Type B pancreatic cell (in vitro differentiated cells): ENCODE data around the gene MYMK. TPM values are rescaled to one million over a fixed set of nuclear protein-coding genes. Genes with fewer than 3 reads are reported as not detected.
A peak's percentile ranks its signal among the peaks of the same experiment; 100 is the strongest.

Experiments used
- DNase-seq: peaks from one replicate; pipeline ENCODE4 v3.0.0; 2021; ENCODE audit warnings: mixed read lengths; ENCODE audit not compliant: unreplicated experiment; ENCODE audit errors: extremely low spot score
- H3K27ac Mint-ChIP-seq: 2 replicates; pipeline ENCODE4 v1.8.0; 2021; ENCODE audit warnings: mild to moderate bottlenecking, mixed read lengths
- H3K27me3 Mint-ChIP-seq: 2 replicates; pipeline ENCODE4 v1.8.0; 2021; ENCODE audit warnings: mixed read lengths
- H3K36me3 Mint-ChIP-seq: 2 replicates; pipeline ENCODE4 v1.8.0; 2021; ENCODE audit warnings: mixed read lengths
- H3K4me1 Mint-ChIP-seq: one replicate; pipeline ENCODE4 v1.8.0; 2021; ENCODE audit warnings: mixed read lengths; ENCODE audit not compliant: unreplicated experiment
- H3K4me3 Mint-ChIP-seq: 2 replicates; pipeline ENCODE4 v1.8.0; 2021; ENCODE audit warnings: mild to moderate bottlenecking, mixed read lengths
- H3K9me3 Mint-ChIP-seq: 2 replicates; pipeline ENCODE4 v1.8.0; 2021; ENCODE audit warnings: mixed read lengths
- CTCF ChIP-seq: fragments of 200-600 bp; sonication (generic); conservative IDR thresholded peaks from 2 replicates; pipeline ENCODE4 v1.5.0; 2021; ENCODE audit warnings: antibody characterized with exemption, mild to moderate bottlenecking
- total RNA-seq: library from RNA; stranded (reverse); gene quantifications from 2 replicates; pipeline ENCODE4 v1.2.1, GENCODE V29; 2021; ENCODE audit warnings: low replicate concordance

Gene MYMK
- total RNA-seq, 1 donor from 2014 or later: not detected

- Mint-ChIP-seq H3K4me3 (no peak overlapping the region), H3K27ac (no peak overlapping the region)
Observed at GRCh38 chr9:133476941-133477340, 47.8 kb downstream of the MYMK start.

GRCh38 chr9:133476036-133476931 lies 48.5 kb downstream of the MYMK start:
- Mint-ChIP-seq H3K4me3 (peak overlapping the region; percentile 14), H3K36me3 (no peaks in the 10 kb centered on the region), H3K27ac (no peak overlapping the region), H3K27me3 (no peaks in the 10 kb centered on the region), H3K4me1 (no peaks in the 10 kb centered on the region), H3K9me3 (no peaks in the 10 kb centered on the region)
- TF ChIP-seq CTCF: no peak
- no peak for DNase-seq

More at GRCh38 chr9:133476941-133477340, 47.8 kb downstream of the MYMK start:
- Mint-ChIP-seq H3K36me3 (no peaks in the 10 kb centered on the region), H3K4me1 (no peaks in the 10 kb centered on the region), H3K9me3 (no peaks in the 10 kb centered on the region), H3K27me3 (no peaks in the 10 kb centered on the region)
- no peak for DNase-seq
- no peak for TF ChIP-seq CTCF

GRCh38 chr9:133475292-133476012 lies 49.3 kb downstream of the MYMK start:
- no peak for DNase-seq
- H3K27me3 Mint-ChIP-seq: no peaks in the 10 kb centered on the region
- no peak overlapping the region for H3K4me3 Mint-ChIP-seq
- H3K36me3 Mint-ChIP-seq: no peaks in the 10 kb centered on the region
- TF ChIP-seq CTCF: no peak
- no peak overlapping the region for H3K27ac Mint-ChIP-seq
- H3K9me3 Mint-ChIP-seq: no peaks in the 10 kb centered on the region
- H3K4me1 Mint-ChIP-seq: peaks cover 3% of the 10 kb centered on the region

- DNase-seq: no peak
- Mint-ChIP-seq H3K4me1 (peaks cover 3% of the 10 kb centered on the region), H3K9me3 (no peaks in the 10 kb centered on the region), H3K36me3 (no peaks in the 10 kb centered on the region), H3K27me3 (no peaks in the 10 kb centered on the region), H3K27ac (no peak overlapping the region), H3K4me3 (no peak overlapping the region)
- no peak for TF ChIP-seq CTCF
Observed at GRCh38 chr9:133474853-133475252, 49.9 kb downstream of the MYMK start.

DNA sequence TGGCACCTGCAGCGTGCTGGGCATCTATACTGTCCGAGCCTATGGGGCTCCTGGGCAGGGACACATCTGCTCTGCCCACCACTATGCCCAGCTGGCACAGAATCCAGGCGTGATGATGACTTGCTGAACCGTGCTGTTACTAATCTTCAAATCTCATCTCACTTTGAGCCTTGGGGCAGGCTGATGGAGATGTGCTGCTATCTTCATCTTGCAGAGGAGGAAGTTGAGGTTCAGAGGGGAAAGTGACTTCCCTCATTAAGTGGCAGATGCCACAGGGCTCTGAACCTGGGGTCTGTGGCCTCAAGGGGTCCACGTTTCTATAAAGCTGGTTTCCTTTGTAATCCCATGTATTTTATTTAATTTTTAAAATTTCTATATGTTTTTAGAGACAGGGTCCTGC lies 50.5 kb downstream of the MYMK start:
- DNase-seq: no peak
- no peak overlapping the region for H3K27ac Mint-ChIP-seq
- H3K9me3 Mint-ChIP-seq: no peaks in the 10 kb centered on the region
- H3K4me1 Mint-ChIP-seq: peaks cover 3% of the 10 kb centered on the region
- no peak for TF ChIP-seq CTCF
- no peak overlapping the region for H3K4me3 Mint-ChIP-seq
- no peaks in the 10 kb centered on the region for H3K36me3 Mint-ChIP-seq
- H3K27me3 Mint-ChIP-seq: no peaks in the 10 kb centered on the region
